Measurements from ENCODE around the gene RAB26. TPM values are rescaled to one million over a fixed set of nuclear protein-coding genes. Genes with fewer than 3 reads are reported as not detected.
"Not testable (repeated sequence)": the region's sequence is repeated elsewhere in the genome, so short reads cannot be mapped to it uniquely, and the experiment has no call there.

Gene RAB26
- total RNA-seq, 1 donor from 2014 or later, result 0.70 TPM

DNA sequence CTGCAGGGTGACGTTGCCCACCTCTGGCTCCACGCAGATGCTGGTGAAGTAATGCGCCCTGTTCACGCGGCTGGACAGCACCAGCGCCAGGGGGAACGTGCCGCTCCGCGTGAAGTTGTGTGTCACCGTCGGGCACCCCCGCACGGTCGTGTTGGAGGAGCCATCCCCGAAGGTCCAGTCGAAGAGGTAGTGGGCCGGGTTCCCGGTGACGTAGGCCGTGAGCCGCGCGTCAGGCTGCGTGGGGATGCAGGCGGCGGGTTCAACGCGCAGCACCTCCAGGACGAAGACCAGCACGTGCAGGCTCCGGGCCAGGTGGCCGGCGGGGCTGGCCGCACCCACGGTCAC lies 37.4 kb upstream of the RAB26 start:
- H3K4me1 Mint-ChIP-seq (ENCODE audit: low read depth); DNase-seq (ENCODE audit: low spot score); H3K27me3 Mint-ChIP-seq (ENCODE audit: insufficient read depth); H3K4me3 Mint-ChIP-seq; intact Hi-C loops (cut with micrococcal nuclease); H3K27ac Mint-ChIP-seq; H3K36me3 Mint-ChIP-seq (ENCODE audit: low read depth); H3K9me3 Mint-ChIP-seq: not testable (repeated sequence)

DNA sequence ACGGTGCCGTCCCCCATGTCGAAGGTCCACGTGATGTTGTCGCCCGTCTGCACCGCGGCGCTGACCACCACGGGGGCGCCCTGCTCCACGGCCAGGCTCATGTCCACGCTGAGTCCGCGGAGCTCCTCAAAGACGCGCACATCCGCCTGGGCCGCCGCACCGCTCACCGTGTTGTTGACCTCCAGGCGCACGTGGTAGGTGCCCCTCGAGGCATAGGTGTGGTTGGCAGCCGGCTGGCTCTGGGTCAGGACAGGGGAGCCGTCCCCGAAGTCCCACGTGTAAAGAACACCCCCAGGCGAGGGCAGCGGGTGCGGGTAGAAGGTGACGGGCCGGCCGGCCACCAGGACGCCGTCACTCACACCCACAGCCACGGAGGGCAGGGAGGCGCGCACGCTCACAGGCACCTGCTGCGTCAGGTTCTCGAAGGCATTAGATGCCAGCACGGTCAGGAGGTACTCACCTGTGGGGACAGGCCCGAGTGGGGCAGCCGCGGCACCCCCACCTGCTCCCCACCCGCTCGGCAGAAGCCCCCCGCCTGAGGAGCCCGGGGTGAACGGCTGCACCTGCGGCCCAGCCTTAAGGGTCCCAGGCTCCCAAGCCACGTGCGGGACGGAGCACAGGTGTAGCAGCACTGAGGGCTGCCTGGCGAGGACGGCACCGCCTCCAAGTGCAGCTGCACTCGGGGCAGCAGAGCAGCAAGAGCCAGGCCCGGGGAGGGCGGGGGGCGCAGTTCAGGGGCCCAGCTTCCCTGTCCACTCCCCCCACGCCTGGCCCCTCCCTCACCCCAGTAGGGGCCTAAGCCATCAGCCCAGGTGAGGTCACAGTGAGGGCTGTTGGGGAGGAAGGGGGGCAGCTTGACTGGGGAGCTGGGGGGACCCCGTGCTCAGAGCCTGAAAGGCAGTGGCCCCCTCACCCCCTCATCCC lies 36.8 kb upstream of the RAB26 start:
- H3K36me3 Mint-ChIP-seq (ENCODE audit: low read depth); DNase-seq (ENCODE audit: low spot score); H3K27ac Mint-ChIP-seq; H3K4me1 Mint-ChIP-seq (ENCODE audit: low read depth); H3K9me3 Mint-ChIP-seq; H3K27me3 Mint-ChIP-seq (ENCODE audit: insufficient read depth); H3K4me3 Mint-ChIP-seq; intact Hi-C loops (cut with micrococcal nuclease): not testable (repeated sequence)

DNA sequence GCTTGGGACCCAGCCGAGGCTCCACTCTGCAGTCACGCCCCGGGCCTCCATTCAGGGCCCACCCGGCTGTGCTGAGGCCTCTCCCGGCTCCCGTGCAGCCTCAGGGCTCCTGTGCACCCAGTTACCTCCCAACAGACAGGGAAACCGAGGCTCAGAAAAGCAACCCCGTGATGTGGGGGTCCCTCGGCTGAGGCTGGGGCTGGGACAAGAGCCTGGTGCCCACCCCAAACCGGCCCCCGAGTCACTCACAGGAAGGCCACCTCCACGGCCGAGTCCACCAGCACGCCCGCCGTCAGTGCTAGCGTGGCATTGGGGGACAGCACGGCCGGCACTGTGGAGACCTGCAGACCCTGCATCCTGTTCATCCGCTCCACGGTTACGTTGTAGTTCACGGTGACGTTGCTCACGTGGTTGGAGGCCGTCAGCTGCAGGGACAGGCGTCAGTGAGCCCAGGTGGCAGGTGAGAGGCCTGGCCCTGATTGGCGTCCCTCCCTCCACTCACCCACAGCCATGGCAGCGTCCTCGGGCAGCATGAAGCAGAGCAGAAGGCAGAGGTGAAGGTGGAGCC lies 35.8 kb upstream of the RAB26 start:
- H3K27me3 Mint-ChIP-seq (ENCODE audit: insufficient read depth); DNase-seq (ENCODE audit: low spot score); intact Hi-C loops (cut with micrococcal nuclease); H3K27ac Mint-ChIP-seq; H3K9me3 Mint-ChIP-seq; H3K4me1 Mint-ChIP-seq (ENCODE audit: low read depth); H3K4me3 Mint-ChIP-seq; H3K36me3 Mint-ChIP-seq (ENCODE audit: low read depth): not testable (repeated sequence)

DNA sequence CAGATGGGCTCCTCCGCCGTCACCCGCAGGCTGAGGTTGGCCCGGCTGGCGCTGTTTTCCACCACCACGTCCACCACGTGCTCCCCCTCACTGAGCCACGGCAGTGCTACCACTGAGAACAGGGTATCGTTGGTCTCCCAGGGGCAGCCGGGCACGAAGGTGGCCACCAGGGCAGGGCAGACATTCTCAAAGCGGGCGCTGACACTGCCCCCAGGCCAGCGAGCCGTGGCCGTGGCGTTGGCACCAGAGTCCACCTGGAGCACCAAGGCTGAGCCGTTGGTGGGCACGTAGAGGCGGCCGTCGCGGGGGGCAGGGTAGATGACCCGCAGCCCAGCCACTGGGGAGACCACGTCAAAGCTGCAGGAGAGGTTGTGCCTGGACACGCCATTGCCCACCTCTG lies 34.2 kb upstream of the RAB26 start:
- H3K36me3 Mint-ChIP-seq (ENCODE audit: low read depth); H3K27me3 Mint-ChIP-seq (ENCODE audit: insufficient read depth); H3K4me1 Mint-ChIP-seq (ENCODE audit: low read depth); intact Hi-C loops (cut with micrococcal nuclease); DNase-seq (ENCODE audit: low spot score); H3K27ac Mint-ChIP-seq; H3K9me3 Mint-ChIP-seq; H3K4me3 Mint-ChIP-seq: not testable (repeated sequence)

DNA sequence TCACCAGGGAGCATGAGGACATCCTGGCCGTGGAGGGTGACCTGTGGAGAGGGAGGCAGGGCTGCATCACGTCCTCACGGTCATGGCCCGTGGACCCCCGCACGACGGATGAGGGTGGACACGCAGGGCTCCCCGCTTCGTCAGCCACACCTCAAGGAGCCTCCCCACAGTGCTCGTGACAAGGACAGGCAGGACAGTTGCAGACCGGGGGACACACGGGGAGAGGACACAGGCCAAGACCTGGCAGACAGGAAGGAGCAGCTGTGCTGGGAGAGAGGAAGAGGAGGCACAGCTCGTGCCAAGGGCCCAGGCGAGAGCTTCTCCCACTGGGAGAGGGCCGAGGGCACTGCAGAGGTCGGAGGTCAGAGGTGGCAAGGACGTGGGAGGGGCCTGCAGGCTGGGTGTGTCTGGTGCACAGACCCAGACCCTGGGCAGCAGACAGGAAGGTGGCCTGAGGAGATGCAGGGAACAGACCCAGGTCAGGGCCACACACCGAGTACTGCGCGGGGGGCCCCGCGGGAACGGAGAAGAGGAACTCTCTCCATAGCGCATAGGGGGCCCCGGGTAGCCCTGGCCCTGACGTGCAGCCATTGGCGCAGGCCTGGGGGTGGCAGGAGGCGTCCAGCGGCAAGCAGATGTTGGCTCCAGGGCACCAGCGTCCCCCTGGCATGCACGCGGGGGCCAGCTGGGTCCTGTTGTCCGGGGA lies 33.4 kb upstream of the RAB26 start:
- H3K36me3 Mint-ChIP-seq (ENCODE audit: low read depth); H3K4me1 Mint-ChIP-seq (ENCODE audit: low read depth); DNase-seq (ENCODE audit: low spot score); intact Hi-C loops (cut with micrococcal nuclease); H3K4me3 Mint-ChIP-seq; H3K27me3 Mint-ChIP-seq (ENCODE audit: insufficient read depth); H3K27ac Mint-ChIP-seq; H3K9me3 Mint-ChIP-seq: not testable (repeated sequence)

DNA sequence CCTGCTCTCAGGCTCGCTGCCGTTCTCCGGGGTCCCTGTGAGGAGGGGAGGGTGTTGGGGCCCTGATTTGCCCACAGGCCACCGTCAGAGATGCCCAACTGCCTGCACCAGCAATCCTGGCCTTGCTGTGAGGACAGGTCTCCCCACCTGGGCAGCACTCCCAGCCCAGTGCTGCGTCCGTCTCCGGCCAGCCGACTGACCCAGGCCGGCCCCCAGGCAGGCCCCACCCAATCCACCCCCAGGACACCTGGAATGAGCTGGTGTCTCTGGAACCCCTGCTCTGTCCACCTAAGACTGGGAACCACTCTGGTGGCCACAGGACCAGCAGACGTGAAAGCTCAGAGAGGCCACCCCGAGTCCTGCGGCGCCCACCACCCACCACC lies 32.8 kb upstream of the RAB26 start:
- Mint-ChIP-seq H3K4me3 (no peak overlapping the region), H3K27ac (no peak overlapping the region), H3K9me3 (no peaks in the 10 kb centered on the region), H3K4me1 (ENCODE audit: low read depth) (no peaks in the 10 kb centered on the region), H3K36me3 (ENCODE audit: low read depth) (peaks cover 2% of the 10 kb centered on the region), H3K27me3 (ENCODE audit: insufficient read depth) (no peaks in the 10 kb centered on the region)
- intact Hi-C loops (cut with micrococcal nuclease), result no loop called here
- no peak for DNase-seq (ENCODE audit: low spot score)

DNA sequence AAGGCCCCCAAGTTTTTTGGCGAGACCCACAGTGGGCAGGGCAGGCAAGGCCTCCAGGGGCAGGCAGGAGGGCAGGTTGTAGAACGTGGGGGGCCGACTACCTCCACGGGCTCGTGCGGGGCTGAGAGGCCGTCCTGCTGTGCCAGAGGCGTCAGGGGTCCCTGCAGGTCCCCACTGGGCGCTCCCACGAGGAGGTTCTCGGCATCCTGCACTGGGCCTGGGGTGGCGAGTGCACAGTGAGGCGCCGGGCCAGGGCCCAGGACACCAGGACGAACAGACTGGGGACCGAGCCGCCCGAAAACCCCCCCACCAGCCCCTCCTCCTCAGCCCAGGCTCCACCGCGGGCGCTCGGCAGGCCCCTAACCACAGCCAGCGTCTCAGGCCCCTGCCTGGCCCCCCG lies 32.0 kb upstream of the RAB26 start:
- H3K36me3 Mint-ChIP-seq (ENCODE audit: low read depth); intact Hi-C loops (cut with micrococcal nuclease); H3K27ac Mint-ChIP-seq; H3K27me3 Mint-ChIP-seq (ENCODE audit: insufficient read depth); H3K9me3 Mint-ChIP-seq; DNase-seq (ENCODE audit: low spot score); H3K4me1 Mint-ChIP-seq (ENCODE audit: low read depth); H3K4me3 Mint-ChIP-seq: not testable (repeated sequence)

DNA sequence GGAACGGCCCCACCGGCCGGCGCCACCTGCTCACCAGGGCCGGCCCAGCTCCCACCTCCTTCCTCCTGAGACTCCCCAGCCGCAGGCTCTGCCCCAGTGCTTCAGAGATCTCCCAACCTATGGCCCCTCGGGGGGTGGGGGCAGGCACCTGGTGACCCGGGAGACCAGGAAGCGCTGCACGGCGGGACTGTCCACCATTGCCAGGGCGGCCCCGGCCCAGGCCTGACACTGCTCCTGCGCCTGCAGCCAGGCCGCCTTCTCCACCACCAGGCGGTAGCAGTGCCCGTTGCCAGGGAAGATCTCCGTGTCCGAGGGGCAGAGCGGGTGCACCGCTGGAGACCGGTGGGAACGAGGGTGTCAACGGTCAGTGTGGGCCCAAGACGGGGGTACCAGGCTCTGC lies 31.1 kb upstream of the RAB26 start:
- not testable (repeated sequence) for DNase-seq (ENCODE audit: low spot score)

DNA sequence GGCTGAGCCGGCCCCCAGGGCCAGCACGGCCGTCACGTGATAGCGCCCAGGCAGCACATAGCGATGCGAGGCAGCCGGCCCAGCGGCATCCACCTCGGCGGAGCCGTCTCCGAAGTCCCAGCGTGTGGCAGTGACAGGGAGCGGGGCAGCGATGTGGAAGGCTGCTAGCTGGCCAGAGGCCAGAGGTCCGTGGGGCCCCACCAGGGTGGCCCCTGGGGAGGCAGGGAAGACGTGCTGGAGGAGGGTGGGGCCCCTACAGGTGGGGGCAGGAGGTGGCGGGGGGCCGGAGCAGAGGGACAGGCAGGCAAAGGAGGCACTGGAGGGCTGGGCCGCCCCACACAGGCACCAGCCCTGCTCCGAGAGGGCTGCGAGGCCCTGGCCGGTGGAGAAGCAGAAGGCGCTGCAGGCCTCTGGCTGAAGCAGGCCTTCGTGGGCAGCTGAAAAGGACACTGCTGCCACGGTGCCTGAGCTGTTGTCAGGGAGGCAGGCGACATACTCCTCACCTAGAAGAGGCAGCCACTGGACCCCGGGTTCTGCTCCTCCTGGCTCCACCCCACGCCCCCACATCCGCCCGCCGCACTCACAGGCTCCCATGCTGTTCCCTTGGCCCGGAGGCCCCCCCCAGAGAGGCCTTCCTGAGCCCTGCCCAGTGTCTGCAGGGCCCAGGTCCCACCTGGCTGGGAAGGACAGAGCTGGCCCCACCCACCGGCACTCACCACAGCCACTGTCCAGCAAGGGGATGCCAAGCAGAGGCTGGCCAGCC lies 30.3 kb upstream of the RAB26 start:
- H3K27ac Mint-ChIP-seq; H3K36me3 Mint-ChIP-seq (ENCODE audit: low read depth); H3K27me3 Mint-ChIP-seq (ENCODE audit: insufficient read depth); H3K4me3 Mint-ChIP-seq; H3K9me3 Mint-ChIP-seq; H3K4me1 Mint-ChIP-seq (ENCODE audit: low read depth); intact Hi-C loops (cut with micrococcal nuclease); DNase-seq (ENCODE audit: low spot score): not testable (repeated sequence)

More for the DNA sequence above, 31.1 kb upstream of the RAB26 start:
- H3K9me3 Mint-ChIP-seq; intact Hi-C loops (cut with micrococcal nuclease); H3K4me1 Mint-ChIP-seq (ENCODE audit: low read depth); H3K4me3 Mint-ChIP-seq; H3K36me3 Mint-ChIP-seq (ENCODE audit: low read depth); H3K27ac Mint-ChIP-seq; H3K27me3 Mint-ChIP-seq (ENCODE audit: insufficient read depth): not testable (repeated sequence)

DNA sequence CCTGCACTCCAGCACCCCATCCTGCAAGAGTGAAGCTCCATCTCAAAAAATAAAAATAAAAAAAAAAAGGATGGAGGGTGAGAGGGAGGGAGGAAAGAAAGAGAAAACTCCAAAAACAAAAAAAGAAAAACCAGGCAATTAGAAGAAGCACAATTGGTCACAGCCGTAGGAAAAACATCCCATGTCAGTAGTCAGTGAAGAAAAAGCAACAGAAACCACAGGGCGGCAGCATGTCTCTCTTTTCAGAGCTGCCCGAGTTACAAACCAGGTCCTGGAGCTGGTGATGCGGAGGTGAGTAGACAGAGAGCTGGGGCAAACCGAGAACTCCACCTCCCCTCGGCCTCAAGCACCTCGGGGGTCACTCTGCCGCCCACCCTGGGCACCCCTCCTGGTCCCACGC lies 27.1 kb upstream of the RAB26 start:
- H3K9me3 Mint-ChIP-seq; DNase-seq (ENCODE audit: low spot score); H3K4me3 Mint-ChIP-seq; H3K36me3 Mint-ChIP-seq (ENCODE audit: low read depth); H3K27me3 Mint-ChIP-seq (ENCODE audit: insufficient read depth); H3K4me1 Mint-ChIP-seq (ENCODE audit: low read depth); intact Hi-C loops (cut with micrococcal nuclease): not testable (repeated sequence)
- H3K27ac Mint-ChIP-seq, result peak overlapping the region; percentile 29

DNA sequence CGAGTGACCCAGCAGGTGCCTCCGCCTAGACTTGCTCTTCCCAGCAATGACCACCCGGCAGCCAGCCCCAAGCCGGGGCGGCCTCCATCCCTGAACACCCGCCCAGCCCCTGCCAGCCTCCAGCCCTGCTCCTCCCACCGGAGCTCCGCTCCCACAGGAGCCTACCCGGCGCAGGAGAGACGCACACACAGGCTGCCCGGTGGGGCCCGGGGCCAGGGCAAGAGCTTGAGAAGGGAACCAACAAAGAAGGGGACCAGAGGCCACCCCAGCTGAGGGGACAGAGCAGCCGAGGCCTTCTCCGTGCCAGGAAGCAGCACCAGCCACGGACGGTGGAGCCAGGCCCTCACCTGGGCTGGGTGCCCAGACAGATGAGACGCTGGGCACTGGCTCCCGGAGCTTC lies 26.6 kb upstream of the RAB26 start:
- Mint-ChIP-seq H3K27me3 (ENCODE audit: insufficient read depth) (no peaks in the 10 kb centered on the region), H3K36me3 (ENCODE audit: low read depth) (no peaks in the 10 kb centered on the region), H3K9me3 (no peaks in the 10 kb centered on the region), H3K27ac (no peak overlapping the region), H3K4me3 (no peak overlapping the region), H3K4me1 (ENCODE audit: low read depth) (no peaks in the 10 kb centered on the region)
- no peak for DNase-seq (ENCODE audit: low spot score)
- intact Hi-C loops (cut with micrococcal nuclease), result no loop called here

DNA sequence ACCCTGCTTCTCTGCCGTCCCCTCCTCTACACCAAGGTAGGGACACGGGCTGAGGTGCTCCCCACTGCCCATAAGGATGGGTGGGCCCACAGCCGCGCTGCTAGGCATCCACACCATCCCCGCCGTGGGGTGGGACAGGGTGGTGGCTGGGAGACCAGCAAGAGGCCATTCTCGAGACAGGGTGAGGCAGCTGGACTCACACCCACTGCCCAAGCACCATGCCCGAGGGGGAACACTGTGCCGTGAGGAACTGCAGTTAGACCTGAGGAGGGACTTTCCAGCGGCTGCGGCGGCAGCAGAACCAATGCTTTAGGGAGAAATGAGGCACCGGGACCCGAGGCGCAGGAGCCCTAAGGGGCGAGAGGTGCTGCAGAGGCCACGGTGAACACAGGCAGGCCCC lies 26.0 kb upstream of the RAB26 start:
- no peak overlapping the region for H3K27ac Mint-ChIP-seq
- H3K9me3 Mint-ChIP-seq, result no peaks in the 10 kb centered on the region
- DNase-seq (ENCODE audit: low spot score), result no peak
- no peaks in the 10 kb centered on the region for H3K4me1 Mint-ChIP-seq (ENCODE audit: low read depth)
- no peak overlapping the region for H3K4me3 Mint-ChIP-seq
- intact Hi-C loops (cut with micrococcal nuclease), result no loop called here
- no peaks in the 10 kb centered on the region for H3K27me3 Mint-ChIP-seq (ENCODE audit: insufficient read depth)
- H3K36me3 Mint-ChIP-seq (ENCODE audit: low read depth), result no peaks in the 10 kb centered on the region
